ENCODE data around the gene MEIS2. TPM values are rescaled to one million over a fixed set of nuclear protein-coding genes. Genes with fewer than 3 reads are reported as not detected.

The MEIS2 gene
- polyA plus RNA-seq, 3 donors: 136 to 164 (median 145) TPM

DNA sequence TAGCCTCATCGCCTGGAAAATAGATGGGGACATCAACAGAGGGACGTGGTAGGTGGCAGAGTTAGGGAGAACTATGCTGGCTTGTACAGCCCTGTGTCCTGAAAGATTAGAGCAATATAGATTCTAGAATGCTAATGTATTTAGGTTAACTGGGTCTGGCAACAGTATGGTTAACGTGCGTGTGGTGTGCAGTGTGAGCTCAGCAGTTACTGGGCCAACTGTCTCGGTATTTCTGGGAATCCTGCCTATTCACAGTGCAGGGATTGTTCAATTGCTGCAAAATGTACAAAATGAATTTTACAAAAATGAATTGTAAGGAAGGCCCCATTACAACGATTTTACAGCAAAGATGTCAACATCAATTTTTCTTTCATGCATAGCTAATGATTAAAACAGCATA is 20.6 kb downstream of the MEIS2 start:
- DNase-seq (ENCODE audit: low read depth in 3 of 3, low spot score in 2 of 3): no peak

DNA sequence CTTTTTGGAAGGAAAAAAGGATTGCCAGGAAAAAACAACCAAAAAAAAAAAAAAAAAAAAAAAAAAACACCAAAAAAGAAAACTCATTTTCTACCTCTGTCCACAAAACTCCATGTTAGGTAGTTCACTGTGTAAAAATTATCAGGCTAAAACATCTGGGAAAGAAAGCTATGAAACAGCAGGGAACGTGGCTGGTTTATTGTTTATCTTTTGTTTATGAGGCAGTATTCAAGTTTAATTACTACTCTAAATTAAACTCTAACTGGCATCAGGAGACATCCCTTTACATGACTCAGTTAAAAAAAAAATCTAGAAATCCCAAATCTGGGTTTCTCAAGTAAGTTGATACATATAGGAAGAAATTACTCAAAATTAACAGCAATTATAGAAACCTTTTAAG is 21.8 kb downstream of the MEIS2 start:
- DNase-seq (ENCODE audit: low read depth in 3 of 3, low spot score in 2 of 3): no peak

DNA sequence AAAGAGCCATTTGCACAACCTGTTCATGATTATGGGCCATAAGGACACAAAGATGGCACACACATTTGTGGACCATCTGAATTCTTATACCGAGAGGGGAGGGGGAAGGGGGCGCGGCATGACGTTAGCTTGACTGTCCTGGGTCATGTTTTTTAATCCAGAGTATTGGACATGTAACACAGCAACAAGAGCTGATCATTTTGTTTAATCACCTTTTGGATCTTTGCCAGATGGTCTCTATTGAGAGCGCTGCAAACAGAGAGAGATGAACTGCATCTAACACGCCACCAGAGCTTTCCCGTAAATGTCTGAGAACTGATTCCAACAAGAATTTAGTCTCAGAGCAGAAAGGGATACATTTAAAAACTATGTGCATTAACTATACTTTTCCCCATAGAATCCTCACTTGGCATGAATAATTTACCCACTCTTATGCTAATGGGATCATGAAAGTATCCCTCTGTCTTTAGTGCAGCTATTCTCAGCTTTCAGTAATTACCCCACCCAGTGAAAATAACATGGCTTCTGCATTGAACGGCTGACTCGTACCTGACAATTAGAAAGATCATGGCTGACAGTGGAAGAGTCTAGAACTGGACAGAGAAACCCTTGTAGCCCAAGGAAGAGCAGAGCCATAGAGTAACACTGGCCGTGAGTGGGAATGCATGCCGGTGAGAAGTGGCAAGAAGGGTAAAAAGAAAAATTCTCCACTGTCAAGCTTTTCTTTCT is 22.6 kb downstream of the MEIS2 start:
- DNase-seq (ENCODE audit: low read depth in 3 of 3, low spot score in 2 of 3): no peak

DNA sequence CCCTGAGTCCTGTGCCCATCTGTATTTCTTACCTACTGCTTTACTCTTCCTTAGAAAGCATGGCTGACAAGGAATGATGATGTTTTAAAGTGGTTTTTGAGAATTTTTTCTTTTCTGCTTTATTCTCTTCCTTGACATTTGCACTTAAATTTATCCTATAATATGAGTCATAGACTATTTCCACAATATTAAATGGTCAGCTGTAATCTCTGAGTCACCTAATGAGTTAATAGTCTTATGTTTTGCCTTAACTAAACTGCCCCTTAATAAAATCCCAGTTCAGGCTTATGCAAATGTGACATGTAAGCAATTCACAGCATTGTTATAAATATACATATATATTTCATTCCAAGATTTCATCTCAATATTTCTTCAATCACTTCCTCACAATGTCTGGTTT is 23.8 kb downstream of the MEIS2 start:
- DNase-seq (ENCODE audit: low read depth in 3 of 3, low spot score in 2 of 3): no peak

DNA sequence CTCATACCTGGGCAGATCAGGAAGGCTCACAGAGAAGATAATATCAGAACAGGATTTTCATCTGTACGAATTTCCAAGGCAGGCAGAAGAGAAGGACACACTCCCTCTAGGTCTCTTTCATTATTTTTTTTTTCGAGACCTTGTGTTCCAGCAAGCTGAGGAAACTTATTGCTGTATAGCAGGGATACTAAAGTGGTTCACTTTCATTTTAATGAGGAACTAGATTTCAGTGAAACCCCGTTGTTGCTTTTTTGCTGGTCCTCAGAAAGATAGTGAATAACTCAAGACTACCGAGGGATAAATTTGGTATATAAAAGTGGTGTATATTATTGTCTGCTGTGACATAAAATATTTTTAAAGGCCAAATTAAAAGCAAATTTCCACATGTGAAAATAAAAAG is 24.6 kb downstream of the MEIS2 start:
- DNase-seq (ENCODE audit: low read depth in 3 of 3, low spot score in 2 of 3): no peak

DNA sequence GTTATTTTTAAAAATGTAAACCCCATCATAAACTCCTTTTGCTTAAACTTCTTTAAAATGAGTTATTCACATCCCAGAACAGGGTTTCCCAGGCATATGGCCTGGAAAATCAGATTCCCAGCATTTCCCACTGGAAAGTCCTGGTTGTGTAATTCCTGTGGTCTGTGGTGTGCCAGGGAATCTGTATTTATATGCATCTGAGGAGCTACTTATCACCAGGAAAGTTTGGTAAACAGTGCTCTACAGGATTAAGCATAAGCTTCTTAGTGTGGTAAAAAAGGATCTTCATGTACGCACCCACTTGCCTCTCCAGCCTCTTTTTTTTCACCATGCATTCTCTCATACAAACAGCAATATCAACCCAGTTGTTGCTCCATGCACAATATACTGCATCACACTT is 28.2 kb downstream of the MEIS2 start:
- DNase-seq (ENCODE audit: low read depth in 3 of 3, low spot score in 2 of 3): no peak

DNA sequence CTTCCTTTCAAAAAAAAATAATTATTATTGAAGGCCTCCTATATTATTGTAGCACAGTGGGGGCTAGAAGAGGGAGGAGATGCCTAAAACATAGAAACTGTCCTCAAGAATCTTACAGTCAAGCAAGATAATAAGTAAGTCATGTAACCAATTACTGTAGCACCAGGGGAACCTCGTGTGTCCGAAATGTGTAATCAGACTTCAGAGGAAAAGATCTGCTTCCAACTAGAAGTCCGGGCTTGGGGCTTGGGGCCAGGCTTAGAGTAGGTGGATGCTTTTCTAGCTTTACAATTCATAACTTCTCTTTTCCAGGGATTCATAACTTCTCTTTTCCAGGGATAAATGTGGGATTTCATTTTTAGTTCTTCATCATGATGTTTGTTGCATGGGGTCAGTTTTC is 29.2 kb downstream of the MEIS2 start:
- DNase-seq (ENCODE audit: low read depth in 3 of 3, low spot score in 2 of 3): no peak

DNA sequence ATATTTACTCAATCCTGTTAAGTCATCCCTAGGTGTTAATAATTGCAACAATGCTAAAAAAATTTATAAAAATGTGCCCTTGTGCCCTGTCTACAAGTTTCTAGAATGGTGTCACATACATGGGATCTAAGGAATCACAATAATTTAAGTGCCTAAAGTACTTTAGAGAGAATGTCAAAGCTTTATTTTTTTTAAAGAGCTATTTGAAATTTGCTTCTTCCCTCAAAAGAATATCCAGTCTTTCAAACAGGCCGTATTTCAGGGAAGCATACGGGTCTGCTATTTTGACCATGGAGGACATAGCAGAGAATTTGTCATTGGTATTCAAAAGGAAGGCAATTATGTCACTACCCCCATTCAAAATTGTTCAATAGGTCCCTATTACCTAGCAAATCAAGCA is 29.7 kb downstream of the MEIS2 start:
- no peak for DNase-seq (ENCODE audit: low read depth in 3 of 3, low spot score in 2 of 3)

DNA sequence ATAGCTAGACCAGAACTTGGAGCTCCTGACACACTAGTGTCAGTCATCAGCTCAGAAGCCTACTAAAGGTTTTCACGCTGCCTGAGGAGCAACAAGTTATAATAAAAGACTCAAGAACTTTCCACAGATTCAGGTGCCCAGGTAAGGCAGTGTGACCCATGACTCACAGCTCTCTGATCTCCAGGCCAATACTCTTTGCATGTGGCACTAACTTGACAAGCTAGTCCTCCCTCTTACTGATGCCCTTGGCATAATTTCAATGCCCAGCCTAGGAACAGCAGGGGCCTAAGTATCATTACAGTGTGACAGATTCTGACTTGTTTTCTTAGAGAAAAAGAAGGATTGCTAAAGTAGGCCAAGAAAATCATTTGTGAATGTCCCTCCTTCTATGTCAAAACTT is 38.4 kb downstream of the MEIS2 start:
- no peak for DNase-seq (ENCODE audit: low read depth in 3 of 3, low spot score in 2 of 3)

DNA sequence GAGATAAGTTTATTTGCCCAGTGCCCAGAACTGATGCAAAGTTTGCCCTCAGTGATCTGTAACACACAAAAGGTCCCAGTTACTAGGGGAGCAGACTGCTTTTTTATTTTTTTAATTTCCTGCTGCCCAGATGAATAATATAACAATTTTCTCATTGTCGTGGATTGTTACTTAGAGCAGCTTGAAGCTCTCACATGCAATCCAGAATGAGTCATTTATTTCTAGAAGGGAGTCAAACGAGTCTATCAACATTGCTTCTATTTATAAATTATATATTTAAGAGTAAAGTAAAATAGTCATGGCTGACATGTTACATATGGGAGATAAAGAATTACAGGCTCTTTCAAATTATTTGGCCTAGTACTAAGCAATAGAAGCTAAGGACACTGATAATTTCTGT is 41.3 kb downstream of the MEIS2 start:
- DNase-seq (ENCODE audit: low read depth in 3 of 3, low spot score in 2 of 3): no peak

DNA sequence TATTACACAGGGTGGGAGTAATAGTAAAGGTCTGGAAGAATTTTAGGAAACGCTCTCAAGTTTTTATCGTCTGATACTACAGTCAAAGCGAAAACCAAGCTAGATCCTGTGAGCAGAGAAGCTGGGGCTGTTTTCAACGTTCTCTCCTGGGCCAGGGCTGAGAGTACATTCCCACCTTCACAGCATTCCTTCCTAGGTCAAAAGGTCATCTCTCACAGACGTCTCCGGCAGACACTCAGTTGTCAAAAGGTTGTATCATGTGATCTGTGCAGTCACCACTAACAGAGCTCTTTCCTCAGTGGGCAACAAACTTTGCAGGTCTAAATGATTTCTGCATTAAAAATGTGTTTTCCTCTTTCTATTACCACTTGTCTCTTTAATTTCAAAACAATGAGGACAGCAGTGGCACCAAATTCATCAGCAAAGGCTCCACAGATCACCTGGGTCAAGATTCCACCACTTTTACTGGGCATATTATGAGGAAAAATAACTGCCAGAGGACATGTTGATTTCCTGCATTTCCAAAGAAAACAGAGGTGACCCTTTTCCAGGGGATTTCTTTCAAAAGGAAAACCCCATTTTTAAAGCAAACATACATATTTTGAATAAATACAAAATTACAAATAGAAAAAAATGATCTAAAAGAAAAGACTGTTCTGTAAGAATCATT is 41.9 kb downstream of the MEIS2 start:
- DNase-seq (ENCODE audit: low read depth in 3 of 3, low spot score in 2 of 3): no peak

DNA sequence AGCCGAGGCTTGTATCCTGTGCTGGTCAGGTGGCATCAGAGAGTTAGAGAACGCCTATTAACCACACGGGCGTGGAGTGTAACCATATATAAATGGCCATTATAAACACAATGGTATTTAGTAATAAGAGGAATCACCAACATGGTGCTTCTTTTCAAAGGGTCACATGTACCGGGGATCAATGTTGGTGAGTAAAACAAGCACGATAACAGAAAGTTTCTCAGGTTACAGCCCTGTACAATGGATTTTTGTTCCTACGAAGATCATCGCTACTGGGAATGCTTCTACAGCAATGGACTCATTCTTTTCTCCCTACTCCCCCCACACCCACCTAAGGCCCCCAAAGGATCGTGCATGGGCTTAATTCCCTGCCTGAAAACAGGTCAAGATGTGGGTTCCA is 42.5 kb downstream of the MEIS2 start:
- no peak for DNase-seq (ENCODE audit: low read depth in 3 of 3, low spot score in 2 of 3)

DNA sequence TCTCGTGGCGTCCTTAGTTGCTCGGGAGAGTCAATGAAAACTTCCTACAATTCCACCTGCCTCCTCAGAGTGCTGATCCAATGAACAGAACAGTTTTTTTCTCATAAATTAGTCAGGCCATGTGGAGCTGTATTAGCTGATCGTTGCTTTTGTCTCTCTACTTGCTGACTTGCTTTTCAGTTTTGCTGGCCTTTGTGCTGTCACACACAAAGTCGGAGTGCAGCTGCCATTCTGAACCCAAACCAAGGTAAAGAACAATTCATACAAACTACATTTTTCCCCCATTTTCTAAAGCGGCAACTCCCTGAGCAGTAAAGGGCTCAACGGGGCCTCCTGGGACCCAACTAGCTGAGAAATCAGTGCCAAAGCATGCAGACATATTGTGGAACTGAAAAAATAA is 43.1 kb downstream of the MEIS2 start:
- no peak for DNase-seq (ENCODE audit: low read depth in 3 of 3, low spot score in 2 of 3)

DNA sequence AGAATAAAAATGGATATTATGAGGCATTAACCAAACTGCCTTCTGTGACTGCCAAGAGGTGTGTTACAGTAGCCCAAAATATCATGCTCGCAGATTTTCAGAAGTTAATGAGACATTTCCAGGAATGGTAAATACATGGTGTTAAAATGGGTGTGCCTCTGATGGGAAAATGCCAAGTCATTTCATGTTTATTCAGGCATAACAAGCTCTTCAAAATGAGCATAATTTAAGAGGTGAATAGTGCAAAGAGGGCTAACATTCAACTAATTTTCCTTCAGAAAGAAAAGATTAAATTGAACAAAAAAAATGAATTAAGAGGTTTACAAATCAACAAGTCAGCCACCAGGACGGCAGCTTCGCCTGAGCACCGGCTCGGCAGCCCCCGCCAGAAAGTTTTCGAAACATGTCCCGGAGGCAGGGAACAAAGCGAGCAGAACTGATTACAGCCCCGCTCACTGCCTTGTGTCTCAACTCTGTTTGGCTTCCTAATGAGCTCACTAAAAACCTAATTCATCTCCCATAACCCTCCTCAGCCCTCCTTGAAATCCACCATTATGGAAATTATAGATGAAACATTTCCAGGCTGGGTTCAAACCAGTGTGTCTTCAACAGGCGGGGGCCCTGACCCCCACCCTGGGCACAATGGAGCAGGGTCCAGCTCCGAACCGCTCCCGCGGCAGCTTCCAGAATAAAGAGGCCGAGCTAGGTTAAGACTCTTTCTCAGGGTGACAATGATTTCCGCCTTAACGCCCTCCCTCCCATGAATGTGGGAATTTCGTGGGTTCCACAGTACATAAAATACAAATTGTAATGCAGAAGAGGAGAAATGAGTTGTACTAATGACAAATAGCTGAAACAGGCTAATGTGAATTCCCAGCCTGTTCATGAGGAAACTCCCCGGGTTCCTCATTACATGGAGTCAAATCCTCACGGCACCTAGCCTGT is 43.9 kb downstream of the MEIS2 start:
- DNase-seq (ENCODE audit: low read depth in 3 of 3, low spot score in 2 of 3): no peak

DNA sequence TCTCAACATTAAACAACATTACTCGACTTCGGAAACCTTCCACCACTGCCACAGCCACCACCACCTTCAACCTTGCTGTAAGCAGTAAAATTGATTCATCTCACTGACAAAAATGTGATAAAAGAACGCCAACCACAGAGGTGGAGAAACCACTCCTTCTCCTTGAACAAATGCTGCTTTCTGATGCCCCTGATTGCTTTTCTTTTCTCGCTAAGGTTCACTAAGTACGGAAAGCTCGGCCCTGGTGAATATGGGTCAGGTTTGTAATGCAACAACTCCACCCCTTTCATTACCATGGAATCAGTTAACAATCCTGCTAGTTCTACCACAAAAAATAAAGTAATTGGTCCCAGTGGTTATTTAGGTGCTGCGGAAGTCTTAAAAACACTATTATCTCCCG is 44.9 kb downstream of the MEIS2 start:
- no peak for DNase-seq (ENCODE audit: low read depth in 3 of 3, low spot score in 2 of 3)

DNA sequence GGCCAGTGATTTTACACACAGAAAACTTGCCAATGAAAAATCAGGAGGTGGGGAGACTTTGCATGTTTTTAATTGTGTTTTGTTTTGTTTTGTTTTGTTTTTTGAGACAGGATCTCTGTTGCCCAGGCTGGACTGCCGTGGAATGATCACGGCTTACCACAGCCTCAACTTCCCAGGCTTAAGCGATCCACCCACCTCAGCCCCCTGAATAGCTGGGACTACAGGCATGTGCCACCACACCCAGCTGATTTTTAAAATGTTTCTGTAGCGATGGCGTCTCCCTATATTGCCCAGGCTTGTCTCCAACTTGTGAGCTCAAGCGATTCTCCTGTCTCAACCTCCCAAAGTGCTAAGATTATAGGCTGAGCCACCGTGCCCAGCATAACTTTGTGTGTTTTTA is 46.0 kb downstream of the MEIS2 start:
- DNase-seq (ENCODE audit: low read depth in 3 of 3, low spot score in 2 of 3): no peak

DNA sequence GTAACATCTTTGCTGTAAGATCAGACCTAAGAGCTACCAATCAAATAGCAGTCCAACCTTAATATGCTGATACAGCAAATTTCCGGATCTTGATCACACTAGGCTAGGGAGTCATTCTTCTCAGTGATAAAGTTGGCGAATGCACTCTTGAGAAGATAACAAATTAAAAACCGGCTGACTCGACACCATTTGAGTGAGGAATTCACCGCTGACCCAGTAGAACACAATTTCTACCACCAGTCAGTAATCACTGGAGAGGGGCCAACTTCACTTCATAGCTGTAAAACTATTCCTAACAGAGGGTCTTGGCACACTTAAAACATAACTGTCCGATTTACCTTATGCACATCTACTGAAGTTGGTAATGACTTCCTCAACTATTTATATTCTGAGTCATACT is 47.2 kb downstream of the MEIS2 start:
- DNase-seq (ENCODE audit: low read depth in 3 of 3, low spot score in 2 of 3): no peak

DNA sequence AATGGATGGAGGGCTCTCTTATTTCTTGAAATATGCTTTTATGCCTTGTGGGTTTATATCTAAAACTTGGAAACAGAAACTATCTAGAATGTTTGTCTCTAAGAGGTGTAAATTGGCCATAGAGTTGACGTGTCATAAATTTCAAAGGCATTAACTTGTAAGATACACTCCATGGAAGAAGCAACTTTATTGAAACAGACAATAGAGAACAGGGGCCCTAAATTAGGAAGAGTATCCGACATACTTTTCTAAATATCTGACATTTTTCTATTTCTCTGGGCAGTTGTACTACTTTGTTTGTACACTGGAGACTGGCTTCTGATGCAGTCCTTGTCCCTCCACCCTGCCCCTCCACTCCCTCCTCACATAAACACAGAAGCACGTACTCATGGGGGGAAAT is 50.0 kb downstream of the MEIS2 start:
- no peak for DNase-seq (ENCODE audit: low read depth in 3 of 3, low spot score in 2 of 3)

DNA sequence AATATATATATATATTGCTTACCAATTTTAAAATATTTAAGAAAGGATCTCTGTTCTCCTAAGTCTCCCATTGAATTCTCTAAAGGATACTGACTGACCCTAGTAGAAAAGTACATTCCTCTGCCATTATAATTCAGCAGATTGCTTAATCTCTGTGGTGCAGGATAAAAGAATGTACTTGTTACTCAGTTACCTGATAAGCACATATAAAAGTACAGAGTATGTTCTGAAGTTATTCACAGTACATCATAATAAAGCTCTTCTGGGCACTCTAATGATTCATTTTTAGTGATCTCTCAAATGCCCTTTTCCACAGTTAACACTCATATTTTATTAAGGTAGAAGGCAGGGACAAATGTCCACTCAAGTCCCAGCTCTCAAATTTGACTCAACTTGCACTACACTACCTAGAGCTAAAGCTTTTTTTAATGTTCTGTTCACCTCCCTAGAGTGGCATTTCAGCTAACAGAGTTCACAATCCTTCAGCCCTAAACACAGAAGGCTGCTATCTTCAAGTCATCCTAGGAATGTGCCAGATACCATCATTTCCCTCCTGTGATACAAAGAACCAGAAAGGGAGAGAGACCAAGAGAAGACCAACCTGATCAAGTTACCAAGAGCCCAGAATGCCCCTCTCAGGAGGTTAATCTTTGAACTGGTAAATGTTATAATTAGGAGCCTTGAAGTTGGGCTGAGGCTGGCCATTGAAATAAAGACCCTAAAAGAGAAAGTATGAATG is 53.3 kb downstream of the MEIS2 start:
- no peak for DNase-seq (ENCODE audit: low read depth in 3 of 3, low spot score in 2 of 3)

DNA sequence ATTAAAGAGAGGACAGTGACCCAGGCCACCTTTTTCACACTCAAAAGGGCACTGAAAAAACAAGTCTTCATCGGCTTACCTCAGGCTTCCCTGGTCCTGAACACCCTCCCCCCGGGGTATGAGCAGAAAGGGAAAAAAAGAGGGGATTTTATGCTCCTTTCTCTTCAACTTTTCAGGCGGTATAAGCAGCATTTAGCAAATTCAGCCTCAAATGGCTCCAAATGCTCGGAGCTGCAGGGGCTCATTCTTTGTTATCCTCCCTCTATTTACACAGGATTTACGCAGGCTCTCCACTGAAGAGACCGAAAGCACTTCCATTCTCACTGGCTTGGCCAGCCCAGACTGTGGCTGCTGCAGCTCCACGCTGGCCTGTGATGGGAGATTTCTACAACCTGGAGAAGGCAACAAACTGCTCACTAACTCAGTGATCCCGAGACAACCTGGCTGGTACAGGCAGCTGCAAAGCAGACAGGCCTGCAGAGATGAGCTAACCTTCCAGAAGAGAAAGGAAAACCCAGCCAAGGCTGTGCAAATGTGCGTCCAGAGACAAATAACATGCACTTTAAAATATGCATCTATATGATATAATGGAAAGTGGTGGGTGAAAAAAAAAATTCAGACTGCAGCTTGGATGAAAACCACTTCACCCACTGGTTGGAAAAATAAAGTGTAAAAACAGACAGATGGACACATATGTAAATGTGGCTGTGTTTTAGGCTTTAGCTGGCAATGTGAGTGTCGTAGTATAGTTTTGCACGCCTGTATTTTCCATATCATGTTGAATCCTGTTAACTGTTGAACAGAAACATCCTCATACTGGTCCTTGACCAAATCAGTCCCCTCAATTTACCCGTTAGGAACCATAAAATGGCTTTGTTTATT is 54.2 kb downstream of the MEIS2 start:
- no peak for DNase-seq (ENCODE audit: low read depth in 3 of 3, low spot score in 2 of 3)

All from right renal cortex interstitium (tissue), 3 donors.